ENCODE data around the gene ETS2. TPM values are rescaled to one million over a fixed set of nuclear protein-coding genes. Genes with fewer than 3 reads are reported as not detected.

The ETS2 gene
- total and polyA plus RNA-seq, 12 donors = 26.2 to 81.5 (median 43.8) TPM

GRCh38 chr21:38837806-38838461, 32.2 kb downstream of the ETS2 start:
- intact Hi-C loops (cut with DNase I) = no loop called here
- H3K4me3 ChIP-seq = no peak overlapping the region
- peaks cover 0 to 22% (median 0%) of the 10 kb centered on the region in 9 donors for H3K4me1 ChIP-seq
- ATAC-seq (no peak), DNase-seq (no peak)
- no peaks in the 10 kb centered on the region for H3K27me3 ChIP-seq
- H3K36me3 ChIP-seq = no peaks in the 10 kb centered on the region
- 73 to 76% methylated on average over 5 of the region's 5 CpGs for WGBS, 2 donors
- no peaks in the 10 kb centered on the region for H3K9me3 ChIP-seq
- no peak for TF ChIP-seq CTCF (IDR thresholded peaks at IDR 0.05)
- H3K27ac ChIP-seq = no peak overlapping the region

GRCh38 chr21:38838598-38839327, 33.0 kb downstream of the ETS2 start:
- H3K4me1 ChIP-seq = peaks cover 0 to 22% (median 0%) of the 10 kb centered on the region in 9 donors
- ATAC-seq = no peak
- H3K27ac ChIP-seq = no peak overlapping the region
- no peaks in the 10 kb centered on the region for H3K9me3 ChIP-seq
- no peak overlapping the region for H3K4me3 ChIP-seq
- H3K27me3 ChIP-seq = no peaks in the 10 kb centered on the region
- no peak for DNase-seq
- intact Hi-C loops (cut with DNase I) = no loop called here
- no peaks in the 10 kb centered on the region for H3K36me3 ChIP-seq
- WGBS, 2 donors = 88 to 91% methylated on average over 12 of the region's 12 CpGs
- TF ChIP-seq CTCF (IDR thresholded peaks at IDR 0.05) = no peak

GRCh38 chr21:38839328-38840286, 33.9 kb downstream of the ETS2 start:
- TF ChIP-seq CTCF (IDR thresholded peaks at IDR 0.05) = no peak
- 84% methylated on average over 9 of the region's 9 CpGs for WGBS, 2 donors
- Histone ChIP-seq H3K9me3 (no peaks in the 10 kb centered on the region), H3K4me1 (peaks cover 0 to 22% (median 0%) of the 10 kb centered on the region in 9 donors), H3K36me3 (no peaks in the 10 kb centered on the region), H3K27me3 (no peaks in the 10 kb centered on the region), H3K4me3 (no peak overlapping the region), H3K27ac (no peak overlapping the region)
- DNase-seq (no peak), ATAC-seq (no peak)
- intact Hi-C loops (cut with DNase I) = no loop called here
